BE2C (cell line): ENCODE results near the gene LRRC4C.
"Not testable (repeated sequence)": the region's sequence is repeated elsewhere in the genome, so short reads cannot be mapped to it uniquely, and the experiment has no call there.

Experiments used
- DNase-seq: peaks from one replicate; pipeline ENCODE4 v3.0.0-alpha.2; 2020
- H3K27me3 ChIP-seq: fragments of 250-450 bp; sonication (Bioruptor Pico); 2 replicates; pipeline ENCODE4 v1.5.1; 2020; ENCODE audit warnings: mild to moderate bottlenecking
- H3K36me3 ChIP-seq: fragments of 250-450 bp; sonication (Bioruptor Pico); 2 replicates; pipeline ENCODE4 v1.5.1; 2020; ENCODE audit warnings: mild to moderate bottlenecking
- H3K4me1 ChIP-seq: fragments of 250-450 bp; sonication (Bioruptor Pico); 2 replicates; pipeline ENCODE4 v1.5.1; 2020
- H3K4me3 ChIP-seq: 2 replicates; pipeline ENCODE4 v1.5.1; 2011; ENCODE audit warnings: low read depth, low read length
- H3K9me3 ChIP-seq: fragments of 250-450 bp; sonication (Bioruptor Pico); 2 replicates; pipeline ENCODE4 v1.5.1; 2020
- TF ChIP-seq, protein P1 (sequence below): IDR thresholded peaks from 2 replicates; pipeline ENCODE4 v1.5.1; 2012; ENCODE audit warnings: mild to moderate bottlenecking, low read depth, low read length

Gene LRRC4C

GRCh38 chr11:41042688-41043087 is 416.8 kb downstream of the LRRC4C start:
- H3K9me3 ChIP-seq = no peaks in the 10 kb centered on the region
- H3K4me1 ChIP-seq = no peaks in the 10 kb centered on the region
- TF ChIP-seq, protein P1, sequence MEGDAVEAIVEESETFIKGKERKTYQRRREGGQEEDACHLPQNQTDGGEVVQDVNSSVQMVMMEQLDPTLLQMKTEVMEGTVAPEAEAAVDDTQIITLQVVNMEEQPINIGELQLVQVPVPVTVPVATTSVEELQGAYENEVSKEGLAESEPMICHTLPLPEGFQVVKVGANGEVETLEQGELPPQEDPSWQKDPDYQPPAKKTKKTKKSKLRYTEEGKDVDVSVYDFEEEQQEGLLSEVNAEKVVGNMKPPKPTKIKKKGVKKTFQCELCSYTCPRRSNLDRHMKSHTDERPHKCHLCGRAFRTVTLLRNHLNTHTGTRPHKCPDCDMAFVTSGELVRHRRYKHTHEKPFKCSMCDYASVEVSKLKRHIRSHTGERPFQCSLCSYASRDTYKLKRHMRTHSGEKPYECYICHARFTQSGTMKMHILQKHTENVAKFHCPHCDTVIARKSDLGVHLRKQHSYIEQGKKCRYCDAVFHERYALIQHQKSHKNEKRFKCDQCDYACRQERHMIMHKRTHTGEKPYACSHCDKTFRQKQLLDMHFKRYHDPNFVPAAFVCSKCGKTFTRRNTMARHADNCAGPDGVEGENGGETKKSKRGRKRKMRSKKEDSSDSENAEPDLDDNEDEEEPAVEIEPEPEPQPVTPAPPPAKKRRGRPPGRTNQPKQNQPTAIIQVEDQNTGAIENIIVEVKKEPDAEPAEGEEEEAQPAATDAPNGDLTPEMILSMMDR = no peak
- no peak overlapping the region for H3K4me3 ChIP-seq
- no peaks in the 10 kb centered on the region for H3K27me3 ChIP-seq
- no peak for DNase-seq
- H3K36me3 ChIP-seq = no peaks in the 10 kb centered on the region

GRCh38 chr11:41040474-41040873 is 419.0 kb downstream of the LRRC4C start:
- Histone ChIP-seq H3K4me3 (no peak overlapping the region), H3K27me3 (no peaks in the 10 kb centered on the region), H3K9me3 (no peaks in the 10 kb centered on the region), H3K36me3 (no peaks in the 10 kb centered on the region), H3K4me1 (no peaks in the 10 kb centered on the region)
- DNase-seq = no peak
- TF ChIP-seq, protein P1 = no peak

DNA sequence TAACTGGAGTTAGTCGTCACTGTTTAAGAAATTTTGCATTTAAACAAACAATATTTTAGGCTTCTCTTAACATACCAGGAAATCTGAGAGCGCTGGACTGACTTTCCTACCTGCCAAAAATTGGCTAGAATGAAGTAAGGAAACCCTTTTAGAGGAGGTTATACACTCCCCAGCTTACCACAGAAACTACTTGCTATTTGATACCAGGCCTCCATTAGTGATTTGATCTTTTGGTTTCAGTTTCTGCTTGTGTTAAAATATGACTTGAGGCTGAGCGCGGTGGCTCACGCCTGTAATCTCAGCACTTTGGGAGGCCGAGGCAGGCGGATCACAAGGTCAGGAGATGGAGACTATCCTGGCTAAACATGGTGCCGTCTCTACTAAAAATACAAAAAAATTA is 419.9 kb downstream of the LRRC4C start:
- H3K4me3 ChIP-seq = no peak overlapping the region
- no peaks in the 10 kb centered on the region for H3K36me3 ChIP-seq
- H3K27me3 ChIP-seq = no peaks in the 10 kb centered on the region
- TF ChIP-seq, protein P1 = no peak
- no peaks in the 10 kb centered on the region for H3K9me3 ChIP-seq
- no peaks in the 10 kb centered on the region for H3K4me1 ChIP-seq
- no peak for DNase-seq

DNA sequence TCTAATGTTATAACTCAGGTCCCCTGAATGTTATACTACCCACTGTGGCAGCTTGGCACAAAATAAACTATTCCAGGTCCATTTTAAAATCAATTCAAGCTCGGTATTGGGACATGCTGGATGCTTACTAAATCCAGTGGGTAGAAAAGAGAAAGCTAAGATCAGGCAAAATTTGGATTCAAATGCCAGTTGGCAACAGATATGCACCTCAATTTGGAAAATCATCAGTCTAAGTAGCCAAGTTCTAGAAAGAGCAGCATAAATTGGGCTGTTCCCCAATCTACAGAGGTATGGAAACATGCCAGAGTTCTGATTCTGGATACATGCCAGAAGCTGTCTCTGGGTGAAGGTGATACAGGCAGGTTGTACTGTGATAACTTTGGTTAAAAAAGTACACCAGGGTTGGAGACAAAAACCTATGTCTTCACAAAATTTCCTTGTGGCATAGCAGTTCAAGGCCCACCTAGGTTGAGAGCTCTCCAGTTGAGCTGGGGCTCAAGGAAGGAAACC is 427.8 kb downstream of the LRRC4C start:
- Histone ChIP-seq H3K36me3 (no peaks in the 10 kb centered on the region), H3K4me1 (no peaks in the 10 kb centered on the region), H3K9me3 (no peaks in the 10 kb centered on the region), H3K4me3 (no peak overlapping the region), H3K27me3 (no peaks in the 10 kb centered on the region)
- DNase-seq = no peak
- TF ChIP-seq, protein P1 = no peak

GRCh38 chr11:41020259-41020658 is 439.2 kb downstream of the LRRC4C start:
- no peaks in the 10 kb centered on the region for H3K4me1 ChIP-seq
- no peaks in the 10 kb centered on the region for H3K27me3 ChIP-seq
- no peak for DNase-seq
- H3K9me3 ChIP-seq = no peaks in the 10 kb centered on the region
- TF ChIP-seq, protein P1 = no peak
- no peaks in the 10 kb centered on the region for H3K36me3 ChIP-seq
- no peak overlapping the region for H3K4me3 ChIP-seq

GRCh38 chr11:41019666-41020065 is 439.8 kb downstream of the LRRC4C start:
- not testable (repeated sequence) for H3K27me3 ChIP-seq, H3K9me3 ChIP-seq, DNase-seq, H3K36me3 ChIP-seq, H3K4me3 ChIP-seq, H3K4me1 ChIP-seq

GRCh38 chr11:41018224-41018623 is 441.2 kb downstream of the LRRC4C start:
- DNase-seq = no peak
- H3K27me3 ChIP-seq = no peaks in the 10 kb centered on the region
- no peaks in the 10 kb centered on the region for H3K9me3 ChIP-seq
- no peaks in the 10 kb centered on the region for H3K36me3 ChIP-seq
- TF ChIP-seq, protein P1 = no peak
- no peak overlapping the region for H3K4me3 ChIP-seq
- no peaks in the 10 kb centered on the region for H3K4me1 ChIP-seq
